ENCODE results near the gene EPS8L1.

GRCh38 chr19:55133639-55134444 is 58.2 kb downstream of the EPS8L1 start:
- TF ChIP-seq CTCF (conservative IDR thresholded peaks at IDR 0.05 in 1 of 2, IDR thresholded peaks at IDR 0.05 in 1 of 2; ENCODE audit: extremely low read depth in 1 of 2, insufficient read depth in 1 of 2, low read depth in 1 of 2, low read length in 2 of 2) (no peak), EZH2 (IDR thresholded peaks at IDR 0.05; ENCODE audit: borderline replicate concordance, low read length) (no peak)

Data from mammary epithelial cell (primary cell).